IMR-90 (cell line): ENCODE data around the gene MMP3. TPM values are rescaled to one million over a fixed set of nuclear protein-coding genes. Genes with fewer than 3 reads are reported as not detected.
A peak's percentile ranks its signal among the peaks of the same experiment; 100 is the strongest.

Experiments
- ATAC-seq: fragments of 200-7000 bp; cut with Tn5 transposase; 2 replicates; pipeline ENCODE4 v1.9.1; 2020; ENCODE audit warnings: low read depth, mild to moderate bottlenecking, moderate library complexity
- BruUV-seq: library from RNA; stranded (reverse); fragments of 400-500 nt; replicated peaks from 2 replicates; lab custom pipeline; 2021; lab: Mats Ljungman, UMichigan
- CTCF ChIA-PET: fragments of 300-600 bp; formaldehyde crosslinking; extraction: SDS; loops from one replicate; lab custom pipeline; 2021; ENCODE audit warnings: antibody characterized with exemption; lab: Yijun Ruan, JAX
- POLR2A ChIA-PET: fragments of 300-600 bp; sonication (Branson Sonifier 250); formaldehyde crosslinking; loops from one replicate; lab custom pipeline; 2022; ENCODE audit warnings: antibody characterized with exemption; ENCODE audit not compliant: unreplicated experiment; lab: Charles Lee
- DNase-seq: peaks from one replicate; pipeline ENCODE4 v3.0.0; 2013
- H2AFZ ChIP-seq: replicated peaks from 2 replicates; pipeline ENCODE3; 2013; ENCODE audit warnings: low read length, mild to moderate bottlenecking; ENCODE audit not compliant: poor library complexity
- H2AK5ac ChIP-seq: 2 replicates; pipeline ENCODE4 v1.6.1; 2013; ENCODE audit warnings: low read depth, low read length, inconsistent platforms
- H2AK9ac ChIP-seq: replicated peaks from 2 replicates; pipeline ENCODE3; 2013; ENCODE audit warnings: mild to moderate bottlenecking, low read depth, low read length, moderate library complexity; ENCODE audit not compliant: poor library complexity
- H2BK120ac ChIP-seq: 2 replicates; pipeline ENCODE4 v1.6.1; 2013; ENCODE audit warnings: low read depth, low read length, inconsistent platforms
- H2BK15ac ChIP-seq: 3 replicates; pipeline ENCODE4 v1.6.1; 2013; ENCODE audit warnings: low read depth, low read length, inconsistent platforms
- H2BK20ac ChIP-seq: 2 replicates; pipeline ENCODE4 v1.6.1; 2013; ENCODE audit warnings: low read depth, mild to moderate bottlenecking, inconsistent platforms, low read length, moderate library complexity
- H2BK5ac ChIP-seq: 2 replicates; pipeline ENCODE4 v1.6.1; 2013; ENCODE audit warnings: mild to moderate bottlenecking, low read depth, low read length, inconsistent platforms; ENCODE audit not compliant: poor library complexity, severe bottlenecking
- H3K14ac ChIP-seq: replicated peaks from 2 replicates; pipeline ENCODE4 v1.6.1; 2013; ENCODE audit warnings: low read depth, low read length, inconsistent platforms
- H3K18ac ChIP-seq: 2 replicates; pipeline ENCODE4 v1.6.1; 2013; ENCODE audit warnings: low read depth, low read length, control low read depth
- H3K23ac ChIP-seq: 2 replicates; pipeline ENCODE4 v1.6.1; 2013; ENCODE audit warnings: low read depth, low read length, inconsistent platforms
- H3K27ac ChIP-seq: 2 replicates; pipeline ENCODE4 v1.5.1; 2013; ENCODE audit warnings: mild to moderate bottlenecking, control low read depth, low read length; ENCODE audit not compliant: insufficient read depth
- H3K27me3 ChIP-seq: 2 replicates; pipeline ENCODE4 v1.6.1; 2013; ENCODE audit warnings: low read length; ENCODE audit not compliant: control insufficient read depth, insufficient read depth
- H3K36me3 ChIP-seq: 2 replicates; pipeline ENCODE4 v1.6.1; 2013; ENCODE audit warnings: low read length, mixed read lengths; ENCODE audit not compliant: control insufficient read depth, insufficient read depth
- H3K4ac ChIP-seq: 2 replicates; pipeline ENCODE4 v1.6.1; 2013; ENCODE audit warnings: low read depth, low read length, inconsistent platforms
- H3K4me1 ChIP-seq: 2 replicates; pipeline ENCODE4 v1.6.1; 2013; ENCODE audit warnings: low read length, mixed read lengths; ENCODE audit not compliant: control insufficient read depth, insufficient read depth
- H3K4me2 ChIP-seq: 2 replicates; pipeline ENCODE4 v1.6.1; 2013; ENCODE audit warnings: low read depth, mild to moderate bottlenecking, control low read depth, low read length, moderate library complexity
- H3K4me3 ChIP-seq: 2 replicates; pipeline ENCODE4 v1.5.1; 2013; ENCODE audit warnings: low read depth, mild to moderate bottlenecking, control low read depth, low read length, moderate library complexity; ENCODE audit not compliant: insufficient read depth
- H3K56ac ChIP-seq: 2 replicates; pipeline ENCODE4 v1.6.1; 2013; ENCODE audit warnings: low read length, inconsistent platforms; ENCODE audit not compliant: insufficient read depth; ENCODE audit errors: extremely low read depth
- H3K79me1 ChIP-seq, 2 experiments: 2 replicates each; pipeline ENCODE4 v1.6.1; 2013; ENCODE audit warnings: low read length in 2 of 2, inconsistent platforms in 1 of 2, low read depth in 1 of 2
- H3K9ac ChIP-seq: 2 replicates; pipeline ENCODE4 v1.6.1; 2013; ENCODE audit warnings: low read depth, low read length, control low read depth
- H3K9me1 ChIP-seq: 2 replicates; pipeline ENCODE4 v1.6.1; 2013; ENCODE audit warnings: low read length, inconsistent platforms; ENCODE audit not compliant: insufficient read depth
- H3K9me3 ChIP-seq: 2 replicates; pipeline ENCODE4 v1.6.1; 2013; ENCODE audit warnings: low read length; ENCODE audit not compliant: control insufficient read depth, insufficient read depth
- H4K20me1 ChIP-seq: 2 replicates; pipeline ENCODE4 v1.6.1; 2013; ENCODE audit warnings: low read length, inconsistent platforms; ENCODE audit not compliant: insufficient read depth
- H4K5ac ChIP-seq: 2 replicates; pipeline ENCODE4 v1.6.1; 2013; ENCODE audit warnings: mild to moderate bottlenecking, low read depth, low read length, control low read depth
- H4K8ac ChIP-seq, 2 experiments: 2 replicates each; pipeline ENCODE4 v1.6.1; 2013; ENCODE audit warnings: low read depth in 2 of 2, low read length in 2 of 2, control low read depth in 1 of 2, inconsistent platforms in 1 of 2
- H4K91ac ChIP-seq: 2 replicates; pipeline ENCODE4 v1.6.1; 2013; ENCODE audit warnings: low read depth, low read length, inconsistent platforms; ENCODE audit not compliant: insufficient read depth
- BHLHE40 ChIP-seq: fragments of 150-350 bp; IDR thresholded peaks from 2 replicates; pipeline ENCODE4 v1.6.1; 2016; ENCODE audit warnings: mild to moderate bottlenecking, low read depth, low read length
- CEBPB ChIP-seq: IDR thresholded peaks from 2 replicates; pipeline ENCODE4 v1.6.1; 2012; ENCODE audit warnings: low read depth, low read length, improper control_type of control experiment
- CHD1 ChIP-seq: IDR thresholded peaks from 2 replicates; pipeline ENCODE4 v1.6.1; 2012; ENCODE audit warnings: low read depth, low read length, improper control_type of control experiment
- CTCF ChIP-seq: conservative IDR thresholded peaks from 2 replicates; pipeline ENCODE4 v1.5.1; 2012; ENCODE audit warnings: mild to moderate bottlenecking, low read depth, low read length, improper control_type of control experiment
- ELK1 ChIP-seq: fragments of 150-350 bp; IDR thresholded peaks from 2 replicates; pipeline ENCODE4 v1.6.1; 2016; ENCODE audit warnings: low read depth, mild to moderate bottlenecking, low read length, moderate library complexity, borderline replicate concordance
- FOS ChIP-seq: fragments of 150-350 bp; IDR thresholded peaks from 2 replicates; pipeline ENCODE4 v1.6.1; 2016; ENCODE audit warnings: low read depth, low read length
- MAFK ChIP-seq: IDR thresholded peaks from 2 replicates; pipeline ENCODE4 v1.6.1; 2012; ENCODE audit warnings: low read depth, low read length, improper control_type of control experiment
- MAZ ChIP-seq: IDR thresholded peaks from 2 replicates; pipeline ENCODE4 v1.6.1; 2012; ENCODE audit warnings: low read depth, mild to moderate bottlenecking, low read length, improper control_type of control experiment, moderate library complexity, borderline replicate concordance
- MXI1 ChIP-seq: IDR thresholded peaks from 2 replicates; pipeline ENCODE4 v1.6.1; 2012; ENCODE audit warnings: low read depth, mild to moderate bottlenecking, low read length, moderate library complexity, borderline replicate concordance
- NFE2L2 ChIP-seq: fragments of 150-350 bp; IDR thresholded peaks from 2 replicates; pipeline ENCODE4 v1.6.1; 2016; ENCODE audit warnings: low read depth, mild to moderate bottlenecking, low read length
- POLR2A ChIP-seq: IDR thresholded peaks from 2 replicates; pipeline ENCODE4 v1.6.1; 2012; ENCODE audit warnings: mild to moderate bottlenecking, low read depth, low read length
- RAD21 ChIP-seq: IDR thresholded peaks from 2 replicates; pipeline ENCODE4 v1.6.1; 2012; ENCODE audit warnings: low read length, improper control_type of control experiment
- RCOR1 ChIP-seq: IDR thresholded peaks from 2 replicates; pipeline ENCODE4 v1.6.1; 2012; ENCODE audit warnings: mild to moderate bottlenecking, low read length, improper control_type of control experiment; ENCODE audit not compliant: insufficient replicate concordance
- RFX5 ChIP-seq: IDR thresholded peaks from 2 replicates; pipeline ENCODE4 v1.8.0; 2012; ENCODE audit warnings: low read depth, mild to moderate bottlenecking, low read length, moderate library complexity
- SMC3 ChIP-seq: fragments of 150-350 bp; IDR thresholded peaks from 2 replicates; pipeline ENCODE4 v1.6.1; 2016; ENCODE audit warnings: low read depth, mild to moderate bottlenecking, antibody characterized with exemption, low read length, moderate library complexity
- USF2 ChIP-seq: fragments of 150-350 bp; IDR thresholded peaks from 2 replicates; pipeline ENCODE4 v1.6.1; 2017; ENCODE audit warnings: mild to moderate bottlenecking, antibody characterized with exemption, low read length, low read depth
- WGBS, 2 experiments: methylation state at CpG; one replicate each; pipeline versions ENCODE4 v1.1.5 to v1.1.7; 2013; ENCODE audit warnings: missing lambda C conversion rate in 2 of 2; ENCODE audit not compliant: insufficient read length in 1 of 2; ENCODE audit errors: extremely low coverage in 2 of 2; 5-methylcytosine and 5-hydroxymethylcytosine counted together
- dilution Hi-C: fragments of 300-500 bp; cut with HindIII; formaldehyde crosslinking; loops from one replicate; pipeline ENCODE4 v1.14.3; 2018; ENCODE audit warnings: low sequenced_read_pairs; ENCODE audit not compliant: unreplicated experiment
- in situ Hi-C: fragments of 300-500 bp; cut with MboI; formaldehyde crosslinking; loops from 3 replicates; pipeline ENCODE4 v1.14.3; 2019; ENCODE audit warnings: low sequenced_read_pairs, inconsistent platforms, mixed read lengths
- intact Hi-C: fragments of 100-400 bp; cut with micrococcal nuclease; formaldehyde crosslinking; loops from 2 replicates; pipeline ENCODE4 v1.10.0; 2022
- polyA plus RNA-seq, 3 experiments: library from polyadenylated mRNA; depleted of rRNA; stranded (reverse); fragments of >200 nt; gene quantifications; 2 replicates each; pipeline ENCODE4 v1.2.3, GENCODE V29; 2012; ENCODE audit warnings: low replicate concordance in 1 of 3
- total RNA-seq: library from RNA; depleted of rRNA; stranded (reverse); fragments of >200 nt; gene quantifications from 2 replicates; pipeline ENCODE4 v1.2.3, GENCODE V29; 2012

Gene MMP3
- total and polyA plus RNA-seq, 2 of the 4 experiments (the other 2 are of a cell fraction): under 0.01 to 0.39 TPM

GRCh38 chr11:102864724-102865123 is 21.3 kb upstream of the MMP3 start:
- ATAC-seq: peak; percentile 44

More at GRCh38 chr11:102864724-102865123, 21.3 kb upstream of the MMP3 start:
- Histone ChIP-seq H4K8ac (no peak overlapping the region), H3K79me1 (no peaks in the 10 kb centered on the region), H2AK9ac (no peak overlapping the region), H4K5ac (no peak overlapping the region), H2AFZ (no peak overlapping the region), H3K9me1 (0 out of 2 replicates have a peak, but pooled peaks cover 4% of the 10 kb centered on the region), H2BK120ac (no peak overlapping the region), H3K9me3 (no peaks in the 10 kb centered on the region), H2BK5ac (no peak overlapping the region), H3K36me3 (no peaks in the 10 kb centered on the region), H3K27me3 (peaks cover 4% of the 10 kb centered on the region), H2BK20ac (no peak overlapping the region), H3K56ac (no peak overlapping the region), H3K4me1 (peaks cover 2% of the 10 kb centered on the region; the same call in 1 of the 2 replicates), H3K23ac (no peak overlapping the region), H3K4ac (no peak overlapping the region), H3K9ac (no peak overlapping the region), H3K4me2 (no peak overlapping the region), H2AK5ac (no peak overlapping the region), H3K27ac (no peak overlapping the region), H4K91ac (no peak overlapping the region), H3K18ac (no peak overlapping the region), H4K20me1 (no peaks in the 10 kb centered on the region), H3K14ac (no peak overlapping the region), H3K4me3 (no peak overlapping the region), H2BK15ac (no peak overlapping the region)
- no peak for DNase-seq
- BruUV-seq: no TSS peak
- TF ChIP-seq RCOR1: no peak
- TF ChIP-seq USF2: no peak
- TF ChIP-seq POLR2A: no peak
- no peak for TF ChIP-seq BHLHE40
- TF ChIP-seq MXI1: no peak
- no peak for TF ChIP-seq CEBPB
- TF ChIP-seq RFX5: no peak
- TF ChIP-seq MAZ: no peak
- no peak for TF ChIP-seq FOS
- TF ChIP-seq CTCF: no peak
- TF ChIP-seq RAD21: no peak
- no peak for TF ChIP-seq SMC3
- TF ChIP-seq CHD1: no peak
- TF ChIP-seq ELK1: no peak
- TF ChIP-seq MAFK: no peak
- no peak for TF ChIP-seq NFE2L2
- no CpG with 5 or more reads among the region's 1 CpG for WGBS, 2 experiments
- ChIA-PET POLR2A (no interaction called here), CTCF (interaction anchor here (0.9 to 1.2 kb wide), 3 partner anchors 50 to 60 kb away, joined by 3 read pairs; no protein-coding TSS in a partner anchor)
- dilution Hi-C loops (no loop called here), intact Hi-C loops (no loop called here), in situ Hi-C loops (no loop called here)
